Astrocyte (in vitro differentiated cells and primary cell): ENCODE data around the gene PLEKHG3.

Source experiments
- EZH2 ChIP-seq: IDR thresholded peaks from 2 replicates; pipeline ENCODE4 v1.6.1; 2012; ENCODE audit warnings: mild to moderate bottlenecking, low read length, inconsistent platforms; ENCODE audit not compliant: insufficient read depth
- TF ChIP-seq, protein P1 (sequence below): IDR thresholded peaks from 2 replicates; pipeline ENCODE4 v1.5.1; 2011; ENCODE audit warnings: low read depth, mild to moderate bottlenecking, inconsistent platforms, low read length, moderate library complexity; ENCODE audit not compliant: insufficient read depth

DNA sequence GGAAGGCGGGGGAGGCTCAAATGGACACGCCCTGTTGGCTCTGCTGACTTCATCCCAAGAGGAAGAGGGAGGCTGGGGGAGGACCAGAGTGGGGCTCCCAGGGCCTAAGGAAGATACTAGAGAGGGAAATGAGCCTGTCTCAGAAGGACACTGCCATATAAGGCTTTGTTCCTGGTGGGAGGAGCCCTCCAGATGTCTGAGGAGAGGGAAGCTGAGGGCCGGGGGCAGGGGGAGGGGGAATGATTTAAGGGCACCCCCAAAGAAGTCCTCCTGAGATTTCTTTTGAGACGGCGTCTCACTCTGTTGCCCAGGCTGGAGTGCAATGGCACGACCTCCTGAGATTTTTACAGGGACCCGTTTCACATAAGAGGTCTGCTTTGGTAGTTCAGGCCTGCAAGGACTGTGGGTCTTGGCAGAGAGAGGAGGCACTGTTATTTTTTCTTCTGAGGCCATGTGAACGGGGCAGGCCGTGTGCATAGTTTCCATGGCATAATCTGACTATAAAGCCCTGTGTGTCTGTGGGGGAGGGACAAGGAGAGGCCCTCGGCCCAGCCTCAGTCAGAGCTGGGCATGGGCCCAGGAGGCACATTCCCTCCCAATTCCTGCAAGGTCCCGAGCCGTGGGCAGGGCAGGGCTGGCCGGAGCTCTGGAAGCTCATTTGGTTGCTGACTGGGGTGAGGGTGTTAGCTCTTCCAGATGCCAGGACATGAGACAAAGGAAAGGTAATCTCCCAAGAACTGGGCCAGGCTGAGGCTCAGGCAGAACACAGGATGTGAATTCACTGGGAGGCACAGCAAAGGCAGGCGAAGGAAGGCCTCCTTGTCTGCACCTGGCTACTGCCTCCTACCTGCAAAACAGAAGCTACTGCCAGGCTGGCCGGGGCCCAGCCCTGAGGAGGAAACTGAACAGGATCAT is 22.2 kb upstream of the PLEKHG3 start:
- TF ChIP-seq, protein P1, sequence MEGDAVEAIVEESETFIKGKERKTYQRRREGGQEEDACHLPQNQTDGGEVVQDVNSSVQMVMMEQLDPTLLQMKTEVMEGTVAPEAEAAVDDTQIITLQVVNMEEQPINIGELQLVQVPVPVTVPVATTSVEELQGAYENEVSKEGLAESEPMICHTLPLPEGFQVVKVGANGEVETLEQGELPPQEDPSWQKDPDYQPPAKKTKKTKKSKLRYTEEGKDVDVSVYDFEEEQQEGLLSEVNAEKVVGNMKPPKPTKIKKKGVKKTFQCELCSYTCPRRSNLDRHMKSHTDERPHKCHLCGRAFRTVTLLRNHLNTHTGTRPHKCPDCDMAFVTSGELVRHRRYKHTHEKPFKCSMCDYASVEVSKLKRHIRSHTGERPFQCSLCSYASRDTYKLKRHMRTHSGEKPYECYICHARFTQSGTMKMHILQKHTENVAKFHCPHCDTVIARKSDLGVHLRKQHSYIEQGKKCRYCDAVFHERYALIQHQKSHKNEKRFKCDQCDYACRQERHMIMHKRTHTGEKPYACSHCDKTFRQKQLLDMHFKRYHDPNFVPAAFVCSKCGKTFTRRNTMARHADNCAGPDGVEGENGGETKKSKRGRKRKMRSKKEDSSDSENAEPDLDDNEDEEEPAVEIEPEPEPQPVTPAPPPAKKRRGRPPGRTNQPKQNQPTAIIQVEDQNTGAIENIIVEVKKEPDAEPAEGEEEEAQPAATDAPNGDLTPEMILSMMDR = no peak
- no peak for TF ChIP-seq EZH2
